Sigmoid colon (tissue), 7 donors: Measurements from ENCODE around the gene FGGY. TPM values are rescaled to one million over a fixed set of nuclear protein-coding genes. Genes with fewer than 3 reads are reported as not detected.
"Not testable (repeated sequence)": the region's sequence is repeated elsewhere in the genome, so short reads cannot be mapped to it uniquely, and the experiment has no call there.

ENCODE experiments used
- DNase-seq: peaks from one replicate; pipeline ENCODE4 v3.0.0-alpha.2; 2019
- H3K27ac ChIP-seq, 4 donors: fragments of 200-600 bp; sonication (generic); one replicate each; pipeline ENCODE4 v1.5.1; 2016 to 2019; ENCODE audit warnings: mild to moderate bottlenecking in 1 of 4
- H3K27me3 ChIP-seq, 3 donors: fragments of 200-600 bp; sonication (generic); one replicate each; pipeline ENCODE4 v1.5.1; 2019; ENCODE audit warnings: mild to moderate bottlenecking in 1 of 3
- H3K36me3 ChIP-seq, 4 donors: fragments of 200-600 bp; sonication (generic); one replicate each; pipeline ENCODE4 v1.5.1; 2016 to 2019
- H3K4me1 ChIP-seq, 4 donors: fragments of 200-600 bp; sonication (generic); one replicate each; pipeline ENCODE4 v1.5.1; 2017 to 2019
- H3K4me3 ChIP-seq, 4 donors: fragments of 200-600 bp; sonication (generic); one replicate each; pipeline ENCODE4 v1.5.1; 2017 to 2019; ENCODE audit warnings: mild to moderate bottlenecking in 2 of 4, moderate library complexity in 1 of 4
- H3K9me3 ChIP-seq, 4 donors: fragments of 200-600 bp in 3 of 4; sonication (generic) in 3 of 4; one replicate each; pipeline versions ENCODE4 v1.5.1 to v1.6.1; 2013 to 2019
- EP300 ChIP-seq, 4 donors: sonication (generic); formaldehyde crosslinking; IDR thresholded peaks; one replicate each; pipeline ENCODE4 v1.6.1; 2017; ENCODE audit warnings: antibody characterized with exemption in 4 of 4
- POLR2A ChIP-seq, 2 donors: fragments of 450-650 bp; IDR thresholded peaks; one replicate each; pipeline ENCODE4 v1.6.1; 2016; ENCODE audit warnings: antibody characterized with exemption in 2 of 2, mild to moderate bottlenecking in 2 of 2, moderate library complexity in 2 of 2
- POLR2AphosphoS5 ChIP-seq, 4 donors: sonication (generic); formaldehyde crosslinking; IDR thresholded peaks; one replicate each; pipeline ENCODE4 v1.6.1; 2017; ENCODE audit warnings: antibody characterized with exemption in 4 of 4
- WGBS, 2 donors: extraction: QIAGEN DNeasy Blood & Tissue Kit; methylation state at CpG; one replicate each; pipeline ENCODE4 v1.1.7; 2013; 5-methylcytosine and 5-hydroxymethylcytosine counted together
- intact Hi-C: fragments of 100-400 bp; cut with DNase I; formaldehyde crosslinking; loops from one replicate; pipeline ENCODE4 v1.15.1; 2023
- polyA plus RNA-seq, 3 donors: library from polyadenylated mRNA; stranded (reverse); fragments of 200-250 nt; gene quantifications; one replicate each; pipeline ENCODE4 v1.2.3, GENCODE V29; 2013
- total RNA-seq, 4 donors: library from RNA; depleted of rRNA; stranded (reverse); fragments of >200 nt; gene quantifications; one replicate each; pipeline ENCODE4 v1.1.0, GENCODE V29; 2016
- TF ChIP-seq, protein P1 (sequence below), 4 experiments: fragments of 450-650 bp in 3 of 4; fragments of 200-600 bp in 1 of 4; IDR thresholded peaks; one replicate each; pipeline ENCODE4 v1.5.1; 2016 to 2019; ENCODE audit warnings: antibody characterized with exemption in 4 of 4, mild to moderate bottlenecking in 3 of 4, moderate library complexity in 2 of 4
- donor health status: healthy with polysubstance abuse.
- donor health status: Bipolar disorder and iron deficiency.
- donor health status: healthy.

FGGY gene
- total and polyA plus RNA-seq, 7 donors, result 4.8 to 54.1 (median 20.5) TPM

DNA sequence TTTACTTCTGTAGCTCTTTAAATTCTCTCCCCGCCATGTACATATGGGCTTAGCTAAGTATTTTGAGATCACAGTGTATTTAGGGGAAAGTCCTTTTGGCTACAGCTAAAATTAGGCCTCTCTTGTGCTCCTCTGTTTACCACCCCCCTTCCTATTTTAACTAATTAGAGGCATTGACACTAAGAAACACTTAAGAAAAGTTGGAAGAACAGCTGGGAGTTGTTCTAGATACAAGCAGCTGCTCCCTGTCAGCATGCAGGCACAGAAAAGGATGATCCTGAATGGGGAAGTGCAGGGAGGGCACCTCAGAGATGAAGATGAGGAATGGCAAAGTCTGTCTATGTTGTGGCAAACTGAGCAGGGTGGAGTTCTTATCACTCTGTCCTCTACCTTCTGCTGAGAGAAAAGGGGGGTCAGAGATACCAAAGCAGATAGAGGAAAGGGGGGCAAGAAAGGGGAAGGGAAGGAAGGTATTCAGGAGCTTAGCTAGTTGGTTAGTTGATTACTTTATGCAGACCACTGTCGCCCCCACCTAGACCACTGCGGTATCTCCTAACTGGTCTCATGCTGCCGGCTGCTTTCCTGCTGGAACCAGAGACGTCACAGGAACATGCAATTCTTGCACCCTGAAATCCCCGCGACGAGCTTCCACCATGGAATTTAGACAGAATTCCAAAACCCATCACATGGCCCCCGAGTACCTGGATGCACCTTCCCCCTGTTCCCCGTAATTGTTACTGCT is 435.5 kb downstream of the FGGY start:
- Histone ChIP-seq H3K27ac (peak overlapping the region; percentile 79 to 89 (median 84)), H3K36me3 (no peaks in the 10 kb centered on the region), H3K27me3 (no peaks in the 10 kb centered on the region), H3K4me1 (peaks cover 0 to 49% (median 36%) of the 10 kb centered on the region in 4 donors), H3K4me3 (no peak overlapping the region), H3K9me3 (no peaks in the 10 kb centered on the region)
- intact Hi-C loops, result no loop called here
- no peak for DNase-seq
- TF ChIP-seq POLR2A (IDR thresholded peaks at IDR 0.05), result no peak
- TF ChIP-seq, protein P1, sequence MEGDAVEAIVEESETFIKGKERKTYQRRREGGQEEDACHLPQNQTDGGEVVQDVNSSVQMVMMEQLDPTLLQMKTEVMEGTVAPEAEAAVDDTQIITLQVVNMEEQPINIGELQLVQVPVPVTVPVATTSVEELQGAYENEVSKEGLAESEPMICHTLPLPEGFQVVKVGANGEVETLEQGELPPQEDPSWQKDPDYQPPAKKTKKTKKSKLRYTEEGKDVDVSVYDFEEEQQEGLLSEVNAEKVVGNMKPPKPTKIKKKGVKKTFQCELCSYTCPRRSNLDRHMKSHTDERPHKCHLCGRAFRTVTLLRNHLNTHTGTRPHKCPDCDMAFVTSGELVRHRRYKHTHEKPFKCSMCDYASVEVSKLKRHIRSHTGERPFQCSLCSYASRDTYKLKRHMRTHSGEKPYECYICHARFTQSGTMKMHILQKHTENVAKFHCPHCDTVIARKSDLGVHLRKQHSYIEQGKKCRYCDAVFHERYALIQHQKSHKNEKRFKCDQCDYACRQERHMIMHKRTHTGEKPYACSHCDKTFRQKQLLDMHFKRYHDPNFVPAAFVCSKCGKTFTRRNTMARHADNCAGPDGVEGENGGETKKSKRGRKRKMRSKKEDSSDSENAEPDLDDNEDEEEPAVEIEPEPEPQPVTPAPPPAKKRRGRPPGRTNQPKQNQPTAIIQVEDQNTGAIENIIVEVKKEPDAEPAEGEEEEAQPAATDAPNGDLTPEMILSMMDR (IDR thresholded peaks at IDR 0.05), result no peak
- no peak for TF ChIP-seq POLR2AphosphoS5 (IDR thresholded peaks at IDR 0.05)
- TF ChIP-seq EP300 (IDR thresholded peaks at IDR 0.05), result no peak
- WGBS, 2 donors, result 82 to 90% methylated on average over 10 of the region's 10 CpGs

DNA sequence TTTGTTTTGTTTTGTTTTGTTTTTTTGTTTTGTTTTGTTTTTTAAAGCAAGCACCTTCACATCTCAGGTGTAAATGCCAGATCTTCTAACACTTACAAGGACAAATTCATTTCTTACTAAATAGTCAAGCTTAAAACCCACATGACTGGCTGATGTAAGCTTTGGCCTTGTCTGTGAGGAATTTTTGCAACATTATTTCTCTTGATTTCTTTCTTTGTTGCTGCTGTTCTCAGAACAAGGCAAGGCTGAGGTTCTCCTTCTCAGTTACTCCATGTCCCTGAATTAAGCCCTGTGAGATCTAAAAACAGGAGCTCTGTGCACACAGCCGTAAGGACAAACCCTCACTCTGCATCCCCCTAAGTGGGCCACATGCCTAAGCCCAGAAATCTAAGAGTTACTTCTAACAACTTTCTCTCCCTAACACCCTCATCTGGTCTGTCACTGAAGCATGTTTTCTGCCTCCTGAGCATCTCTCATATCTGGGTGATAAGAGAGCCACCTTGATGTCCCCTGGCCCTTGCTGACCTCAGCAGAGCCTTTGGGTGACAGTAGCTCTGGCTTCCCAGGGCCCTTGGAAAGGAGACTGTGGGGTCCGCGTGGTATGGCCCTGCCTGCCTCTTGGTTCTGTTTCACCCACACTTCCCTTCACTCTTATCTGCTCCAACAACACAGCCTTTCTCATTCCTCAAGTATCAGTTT is 436.7 kb downstream of the FGGY start:
- Histone ChIP-seq H3K9me3 (no peaks in the 10 kb centered on the region), H3K4me1 (peaks cover 0 to 49% (median 36%) of the 10 kb centered on the region in 4 donors), H3K36me3 (no peaks in the 10 kb centered on the region), H3K27me3 (no peaks in the 10 kb centered on the region), H3K27ac (peak overlapping the region; percentile 39 to 89 (median 84)), H3K4me3 (no peak overlapping the region)
- intact Hi-C loops, result no loop called here
- no peak for DNase-seq
- 95 to 97% methylated on average over 3 of the region's 3 CpGs for WGBS, 2 donors
- peak in 1 of 4 donors; percentile 30 for TF ChIP-seq POLR2AphosphoS5 (IDR thresholded peaks at IDR 0.05)
- TF ChIP-seq, protein P1 (IDR thresholded peaks at IDR 0.05), result no peak

DNA sequence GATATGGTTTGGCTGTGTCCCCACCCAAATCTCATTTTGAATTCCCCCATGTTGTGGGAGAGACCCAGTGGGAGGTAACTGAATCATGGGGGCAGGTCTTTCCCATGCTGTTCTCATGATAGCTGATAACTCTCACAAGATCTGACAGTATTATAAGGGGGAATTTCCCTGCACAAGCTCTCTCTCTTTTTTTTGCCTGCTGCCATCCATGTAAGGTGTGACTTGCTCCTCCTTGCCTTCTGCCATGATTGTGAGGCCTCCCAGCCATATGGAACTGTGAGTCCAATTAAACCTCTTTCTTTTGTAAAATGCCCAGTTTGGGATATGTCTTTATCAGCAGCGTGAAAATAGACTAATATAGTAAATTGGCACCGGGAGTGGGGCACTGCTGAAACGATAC is 439.0 kb downstream of the FGGY start:
- H3K27me3 ChIP-seq, DNase-seq, H3K36me3 ChIP-seq, H3K27ac ChIP-seq, H3K9me3 ChIP-seq, intact Hi-C loops, H3K4me3 ChIP-seq: not testable (repeated sequence)
- peaks cover 0 to 31% (median 20%) of the 10 kb centered on the region in 4 donors for H3K4me1 ChIP-seq
- 80 to 99% methylated on average over 3 of the region's 3 CpGs for whole genome bisulfite sequencing, 2 donors

DNA sequence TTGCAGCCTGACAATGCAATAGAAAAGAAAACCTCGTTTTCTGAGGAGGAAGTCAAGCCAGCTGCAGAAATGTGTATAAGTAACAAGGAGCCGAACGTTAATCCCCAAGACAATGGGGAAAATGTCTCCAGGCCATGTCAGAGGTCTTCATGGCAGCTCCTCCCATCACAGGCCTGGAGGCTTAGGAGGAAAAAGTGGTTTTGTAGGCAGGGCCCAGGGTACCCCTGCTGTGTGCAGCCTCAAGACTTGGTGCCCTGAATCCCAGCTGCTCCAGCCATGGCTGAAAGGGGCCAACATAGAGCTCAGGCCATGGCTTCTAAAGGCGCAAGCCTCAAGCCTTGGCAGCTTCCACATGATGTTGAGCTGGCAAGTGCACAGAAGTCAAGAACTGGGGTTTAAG is 439.9 kb downstream of the FGGY start:
- 95 to 97% methylated on average over 4 of the region's 4 CpGs for WGBS, 2 donors
- no peaks in the 10 kb centered on the region for H3K9me3 ChIP-seq
- no peaks in the 10 kb centered on the region for H3K36me3 ChIP-seq
- H3K27ac ChIP-seq, result no peak overlapping the region
- intact Hi-C loops, result no loop called here
- DNase-seq, result no peak
- no peak for TF ChIP-seq EP300 (IDR thresholded peaks at IDR 0.05)
- TF ChIP-seq, protein P1 (IDR thresholded peaks at IDR 0.05), result no peak
- no peak for TF ChIP-seq POLR2A (IDR thresholded peaks at IDR 0.05)
- no peak for TF ChIP-seq POLR2AphosphoS5 (IDR thresholded peaks at IDR 0.05)
- peaks cover 0 to 23% (median 11%) of the 10 kb centered on the region in 4 donors for H3K4me1 ChIP-seq
- no peak overlapping the region for H3K4me3 ChIP-seq
- no peaks in the 10 kb centered on the region for H3K27me3 ChIP-seq

DNA sequence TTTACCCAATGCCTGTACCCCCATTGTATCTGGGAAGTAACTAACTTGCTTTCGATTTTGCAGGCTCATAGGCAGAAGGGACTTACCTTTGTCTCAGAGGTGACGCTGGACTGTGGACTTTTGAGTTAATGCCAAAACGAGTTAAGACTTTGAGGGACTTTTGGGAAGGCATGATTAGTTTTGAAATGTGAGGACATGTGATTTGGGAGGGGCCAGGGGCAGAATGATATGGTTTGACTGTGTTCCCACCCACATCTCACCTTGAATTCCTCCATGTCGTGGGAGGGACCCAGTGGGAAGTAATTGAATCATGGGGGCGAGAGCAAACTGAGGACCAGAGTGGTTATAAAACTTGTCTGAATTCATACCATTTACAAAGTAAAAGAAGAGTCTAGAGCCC is 440.7 kb downstream of the FGGY start:
- TF ChIP-seq POLR2A (IDR thresholded peaks at IDR 0.05) (no peak), EP300 (IDR thresholded peaks at IDR 0.05) (no peak), POLR2AphosphoS5 (IDR thresholded peaks at IDR 0.05) (no peak)
- TF ChIP-seq, protein P1 (IDR thresholded peaks at IDR 0.05), result no peak
- Histone ChIP-seq H3K36me3 (no peaks in the 10 kb centered on the region), H3K27me3 (no peaks in the 10 kb centered on the region), H3K27ac (no peak overlapping the region), H3K9me3 (no peaks in the 10 kb centered on the region), H3K4me1 (peaks cover 0 to 15% (median 3%) of the 10 kb centered on the region in 4 donors), H3K4me3 (no peak overlapping the region)
- intact Hi-C loops, result no loop called here
- 54 to 84% methylated on average over 5 of the region's 5 CpGs for WGBS, 2 donors
- DNase-seq, result no peak
